SK-N-SH (cell line): ENCODE results near the gene KIF5B. TPM values are rescaled to one million over a fixed set of nuclear protein-coding genes. Genes with fewer than 3 reads are reported as not detected.

Experiments used
- CTCF ChIA-PET: fragments of 300-600, 350-600 bp; formaldehyde crosslinking; extraction: SDS; loops from one replicate; lab custom pipeline; 2021; lab: Yijun Ruan, JAX
- POLR2A ChIA-PET: fragments of 350-600 bp; sonication (Branson Sonifier 250); formaldehyde crosslinking; extraction: SDS; loops from one replicate; lab custom pipeline; 2020; ENCODE audit warnings: antibody characterized with exemption, inconsistent platforms; lab: Yijun Ruan, JAX
- DNase-seq: peaks from one replicate; pipeline ENCODE4 v3.0.0; 2012
- H2AFZ ChIP-seq: fragments of 200-600 bp; sonication (generic); 2 replicates; pipeline ENCODE4 v1.8.1; 2016; ENCODE audit warnings: antibody characterized with exemption, mild to moderate bottlenecking, low read depth
- H3F3A ChIP-seq: fragments of 200-600 bp; sonication (generic); replicated peaks from 2 replicates; pipeline ENCODE3; 2016; ENCODE audit warnings: antibody characterized with exemption, mild to moderate bottlenecking; ENCODE audit not compliant: insufficient read depth
- H3K27ac ChIP-seq, 2 experiments: fragments of 200-500 bp in 1 of 2; fragments of 200-600 bp in 1 of 2; sonication (Bioruptor generic) in 1 of 2; sonication (generic), shearing (Covaris generic) in 1 of 2; 2 replicates each; pipeline versions ENCODE4 v1.5.1 to v1.6.1; 2014 to 2016; ENCODE audit warnings: low read depth in 2 of 2, inconsistent platforms in 1 of 2, low read length in 1 of 2, mild to moderate bottlenecking in 1 of 2, mixed read lengths in 1 of 2
- H3K27me3 ChIP-seq: fragments of 200-600 bp; sonication (generic), shearing (Covaris generic); 2 replicates; pipeline ENCODE4 v1.6.1; 2016; ENCODE audit warnings: mixed run types; ENCODE audit not compliant: insufficient read depth
- H3K36me3 ChIP-seq, 2 experiments: fragments of 200-500 bp in 1 of 2; fragments of 200-600 bp in 1 of 2; sonication (Bioruptor generic) in 1 of 2; sonication (generic) in 1 of 2; replicated peaks in 1 of 2; 2 replicates each; pipeline versions ENCODE3 to v1.5.1; 2014 to 2016; ENCODE audit warnings: low read length in 1 of 2, mild to moderate bottlenecking in 1 of 2; ENCODE audit not compliant: insufficient read depth in 2 of 2, control insufficient read depth in 1 of 2
- H3K4me1 ChIP-seq, 2 experiments: fragments of 200-500 bp in 1 of 2; fragments of 200-600 bp in 1 of 2; sonication (Bioruptor generic) in 1 of 2; sonication (generic), shearing (Covaris generic) in 1 of 2; 2 replicates each; pipeline versions ENCODE4 v1.5.1 to v1.6.1; 2014 to 2016; ENCODE audit warnings: low read depth in 1 of 2, low read length in 1 of 2, mixed run types in 1 of 2; ENCODE audit not compliant: insufficient read depth in 2 of 2, control insufficient read depth in 1 of 2
- H3K4me2 ChIP-seq: fragments of 200-600 bp; sonication (generic), shearing (Covaris generic); 2 replicates; pipeline ENCODE4 v1.6.1; 2017; ENCODE audit warnings: mixed run types
- H3K4me3 ChIP-seq, 2 experiments: fragments of 200-500 bp in 1 of 2; fragments of 200-600 bp in 1 of 2; sonication (Bioruptor generic) in 1 of 2; sonication (generic), shearing (Covaris generic) in 1 of 2; 2 replicates each; pipeline versions ENCODE4 v1.5.1 to v1.8.1; 2014 to 2016; ENCODE audit warnings: low read depth in 2 of 2, inconsistent platforms in 1 of 2, low read length in 1 of 2, mild to moderate bottlenecking in 1 of 2, mixed read lengths in 1 of 2, moderate library complexity in 1 of 2
- H3K79me2 ChIP-seq: fragments of 200-600 bp; sonication (generic); 2 replicates; pipeline ENCODE4 v1.8.1; 2017; ENCODE audit warnings: mild to moderate bottlenecking; ENCODE audit not compliant: insufficient read depth
- H3K9ac ChIP-seq: fragments of 200-600 bp; sonication (generic); 2 replicates; pipeline ENCODE4 v1.6.1; 2017; ENCODE audit warnings: mixed run types
- H3K9me2 ChIP-seq: fragments of 200-600 bp; sonication (generic); 2 replicates; pipeline ENCODE4 v1.6.1; 2017; ENCODE audit warnings: mixed run types
- H3K9me3 ChIP-seq: fragments of 200-600 bp; sonication (generic); 2 replicates; pipeline ENCODE4 v1.6.1; 2017; ENCODE audit warnings: mixed run types, mild to moderate bottlenecking, moderate library complexity
- H4K20me1 ChIP-seq: fragments of 200-600 bp; sonication (generic); 2 replicates; pipeline ENCODE4 v1.6.1; 2017; ENCODE audit warnings: mild to moderate bottlenecking, mixed run types; ENCODE audit not compliant: insufficient read depth
- CHD2 ChIP-seq: fragments of 150-350 bp; IDR thresholded peaks from 2 replicates; pipeline ENCODE4 v1.6.1; 2018; ENCODE audit warnings: low read length; ENCODE audit not compliant: partially characterized antibody
- ELF1 ChIP-seq: IDR thresholded peaks from 2 replicates; pipeline ENCODE4 v1.4.0; 2012
- EP300 ChIP-seq, 2 experiments: IDR thresholded peaks; 2 replicates each; pipeline versions ENCODE4 v1.4.0 to v1.6.1; 2012; ENCODE audit warnings: borderline replicate concordance in 1 of 2, low read depth in 1 of 2, low read length in 1 of 2
- EZH2phosphoT487 ChIP-seq: fragments of 200-600 bp; sonication (generic); IDR thresholded peaks from 2 replicates; pipeline ENCODE4 v1.6.1; 2017; ENCODE audit warnings: low read depth, mixed run types, mild to moderate bottlenecking, antibody characterized with exemption, moderate library complexity, borderline replicate concordance
- FOSL2 ChIP-seq: IDR thresholded peaks from 2 replicates; pipeline ENCODE4 v1.4.0; 2012; ENCODE audit warnings: low read depth, mild to moderate bottlenecking, moderate library complexity, borderline replicate concordance
- FOXJ3 ChIP-seq: sonication (generic); formaldehyde crosslinking; IDR thresholded peaks from 2 replicates; pipeline ENCODE4 v1.5.1; 2020; ENCODE audit warnings: mild to moderate bottlenecking, missing genetic modification reagents
- GABPA ChIP-seq: IDR thresholded peaks from 2 replicates; pipeline ENCODE4 v1.4.0; 2012; ENCODE audit warnings: low read depth, mild to moderate bottlenecking
- JUND ChIP-seq: IDR thresholded peaks from 2 replicates; pipeline ENCODE4 v1.4.0; 2012
- MAX ChIP-seq: IDR thresholded peaks from 2 replicates; pipeline ENCODE4 v1.4.0; 2012; ENCODE audit warnings: low read depth
- MEF2A ChIP-seq: IDR thresholded peaks from 2 replicates; pipeline ENCODE4 v1.4.0; 2012; ENCODE audit warnings: low read depth, borderline replicate concordance
- MXI1 ChIP-seq: IDR thresholded peaks from 2 replicates; pipeline ENCODE4 v1.6.1; 2012; ENCODE audit warnings: mild to moderate bottlenecking, low read depth, low read length, improper control_type of control experiment
- NRF1 ChIP-seq: IDR thresholded peaks from 2 replicates; pipeline ENCODE4 v1.6.1; 2012; ENCODE audit warnings: low read depth, mild to moderate bottlenecking, low read length
- POLR2AphosphoS5 ChIP-seq: IDR thresholded peaks from 2 replicates; pipeline ENCODE4 v1.6.1; 2012; ENCODE audit warnings: low read depth, low read length
- RAD21 ChIP-seq: IDR thresholded peaks from 2 replicates; pipeline ENCODE4 v1.6.1; 2012; ENCODE audit warnings: mild to moderate bottlenecking, low read length
- RFX5 ChIP-seq: IDR thresholded peaks from 2 replicates; pipeline ENCODE4 v1.6.1; 2012; ENCODE audit warnings: mild to moderate bottlenecking, improper control_type of control experiment, low read length
- RXRA ChIP-seq: IDR thresholded peaks from 2 replicates; pipeline ENCODE4 v1.4.0; 2012; ENCODE audit warnings: low read depth, mild to moderate bottlenecking, borderline replicate concordance
- SMC3 ChIP-seq: IDR thresholded peaks from 2 replicates; pipeline ENCODE4 v1.6.1; 2012; ENCODE audit warnings: low read depth, low read length, improper control_type of control experiment
- TCF12 ChIP-seq: IDR thresholded peaks from 2 replicates; pipeline ENCODE4 v1.4.0; 2012
- USF2 ChIP-seq: fragments of 150-350 bp; IDR thresholded peaks from 2 replicates; pipeline ENCODE4 v1.6.1; 2017; ENCODE audit warnings: antibody characterized with exemption, low read length, low read depth, borderline replicate concordance
- YY1 ChIP-seq: IDR thresholded peaks from 2 replicates; pipeline ENCODE4 v1.4.0; 2012; ENCODE audit warnings: low read depth, mild to moderate bottlenecking
- WGBS: methylation state at CpG from one replicate; pipeline ENCODE4 v1.1.6; 2017; ENCODE audit warnings: low lambda C conversion rate; 5-methylcytosine and 5-hydroxymethylcytosine counted together
- polyA plus RNA-seq, 3 experiments: library from polyadenylated mRNA; depleted of rRNA; stranded (reverse); fragments of >200 nt; gene quantifications; 2 replicates each; pipeline ENCODE4 v1.2.3, GENCODE V29; 2012
- TF ChIP-seq, protein P1 (sequence below): IDR thresholded peaks from 2 replicates; pipeline ENCODE4 v1.4.0; 2012; ENCODE audit warnings: low read depth, borderline replicate concordance
- TF ChIP-seq, protein P2 (sequence below): IDR thresholded peaks from 2 replicates; pipeline ENCODE4 v1.4.0; 2012; ENCODE audit warnings: low read depth, borderline replicate concordance
- TF ChIP-seq, protein P3 (sequence below): fragments of 200-600 bp; sonication (generic); IDR thresholded peaks from 2 replicates; pipeline ENCODE4 v1.6.1; 2017; ENCODE audit warnings: antibody characterized with exemption, mild to moderate bottlenecking, moderate library complexity

Gene KIF5B
- polyA plus RNA-seq, 1 of the 3 experiments (the other 2 are of a cell fraction) = 15.7 TPM

DNA sequence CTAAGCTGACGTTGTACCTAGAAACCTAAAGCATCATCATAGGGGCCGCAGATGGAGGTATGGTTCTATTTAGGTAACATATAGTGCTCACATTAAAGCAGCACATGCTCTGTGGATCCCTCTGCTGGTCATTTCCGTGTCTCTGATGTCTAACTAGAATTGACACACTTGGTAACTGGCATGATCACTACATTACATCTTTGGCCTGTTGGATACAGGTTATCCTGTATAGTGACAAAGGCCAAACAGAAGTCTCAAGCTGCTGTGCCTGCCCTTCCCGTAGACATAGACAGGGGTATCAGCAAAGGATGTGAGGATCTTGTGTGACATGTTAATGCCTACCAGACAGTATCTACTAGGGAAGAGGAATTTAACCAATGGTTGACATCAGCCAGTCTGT is 51.2 kb downstream of the KIF5B start:
- no peaks in the 10 kb centered on the region for H3K9me2 ChIP-seq
- 64% methylated on average over 4 of the region's 4 CpGs for WGBS
- peaks cover 0 to 9% of the 10 kb centered on the region in 2 experiments; a peak in 1 of 4 replicates for H3K4me1 ChIP-seq
- peaks cover 21 to 35% of the 10 kb centered on the region in 2 experiments for H3K36me3 ChIP-seq
- H4K20me1 ChIP-seq = no peaks in the 10 kb centered on the region
- no peaks in the 10 kb centered on the region for H3K27me3 ChIP-seq
- H3F3A ChIP-seq = peaks cover 18% of the 10 kb centered on the region
- no peak overlapping the region for H3K4me2 ChIP-seq
- no peak overlapping the region for H3K4me3 ChIP-seq
- peaks cover 9% of the 10 kb centered on the region for H3K79me2 ChIP-seq
- no peak overlapping the region for H3K9ac ChIP-seq
- POLR2A ChIA-PET = no interaction called here
- no peaks in the 10 kb centered on the region for H3K9me3 ChIP-seq
- peak; percentile 38 for DNase-seq
- CTCF ChIA-PET = interaction anchor here (0.5 to 4.0 kb wide), 13 partner anchors 13 to 1295 kb away, joined by 3 to 22 read pairs (median 4); no protein-coding TSS in a partner anchor
- TF ChIP-seq, protein P1, sequence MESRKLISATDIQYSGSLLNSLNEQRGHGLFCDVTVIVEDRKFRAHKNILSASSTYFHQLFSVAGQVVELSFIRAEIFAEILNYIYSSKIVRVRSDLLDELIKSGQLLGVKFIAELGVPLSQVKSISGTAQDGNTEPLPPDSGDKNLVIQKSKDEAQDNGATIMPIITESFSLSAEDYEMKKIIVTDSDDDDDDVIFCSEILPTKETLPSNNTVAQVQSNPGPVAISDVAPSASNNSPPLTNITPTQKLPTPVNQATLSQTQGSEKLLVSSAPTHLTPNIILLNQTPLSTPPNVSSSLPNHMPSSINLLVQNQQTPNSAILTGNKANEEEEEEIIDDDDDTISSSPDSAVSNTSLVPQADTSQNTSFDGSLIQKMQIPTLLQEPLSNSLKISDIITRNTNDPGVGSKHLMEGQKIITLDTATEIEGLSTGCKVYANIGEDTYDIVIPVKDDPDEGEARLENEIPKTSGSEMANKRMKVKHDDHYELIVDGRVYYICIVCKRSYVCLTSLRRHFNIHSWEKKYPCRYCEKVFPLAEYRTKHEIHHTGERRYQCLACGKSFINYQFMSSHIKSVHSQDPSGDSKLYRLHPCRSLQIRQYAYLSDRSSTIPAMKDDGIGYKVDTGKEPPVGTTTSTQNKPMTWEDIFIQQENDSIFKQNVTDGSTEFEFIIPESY = no peak
- no peak for TF ChIP-seq ELF1
- no peak for TF ChIP-seq CHD2
- TF ChIP-seq FOSL2 = no peak
- no peak; the same call in 1 of the 2 replicates for TF ChIP-seq POLR2AphosphoS5
- 0 out of 2 replicates have a peak, but pooled peaks have one; percentile 24 for TF ChIP-seq MXI1
- no peak for TF ChIP-seq MAX
- TF ChIP-seq GABPA = no peak
- TF ChIP-seq JUND = no peak
- no peak for TF ChIP-seq NRF1
- TF ChIP-seq SMC3 = peak; percentile 61
- no peak for TF ChIP-seq RFX5
- no peak for TF ChIP-seq EZH2phosphoT487
- TF ChIP-seq RAD21 = peak; percentile 59
- no peak for TF ChIP-seq EP300 (IDR thresholded peaks at IDR 0.05; ENCODE audit: borderline replicate concordance in 1 of 2, low read depth in 1 of 2, low read length in 1 of 2)
- TF ChIP-seq RXRA = no peak
- no peak for TF ChIP-seq YY1
- no peak for TF ChIP-seq TCF12
- TF ChIP-seq, protein P2, sequence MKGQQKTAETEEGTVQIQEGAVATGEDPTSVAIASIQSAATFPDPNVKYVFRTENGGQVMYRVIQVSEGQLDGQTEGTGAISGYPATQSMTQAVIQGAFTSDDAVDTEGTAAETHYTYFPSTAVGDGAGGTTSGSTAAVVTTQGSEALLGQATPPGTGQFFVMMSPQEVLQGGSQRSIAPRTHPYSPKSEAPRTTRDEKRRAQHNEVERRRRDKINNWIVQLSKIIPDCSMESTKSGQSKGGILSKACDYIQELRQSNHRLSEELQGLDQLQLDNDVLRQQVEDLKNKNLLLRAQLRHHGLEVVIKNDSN = no peak
- TF ChIP-seq USF2 = no peak
- TF ChIP-seq, protein P3, sequence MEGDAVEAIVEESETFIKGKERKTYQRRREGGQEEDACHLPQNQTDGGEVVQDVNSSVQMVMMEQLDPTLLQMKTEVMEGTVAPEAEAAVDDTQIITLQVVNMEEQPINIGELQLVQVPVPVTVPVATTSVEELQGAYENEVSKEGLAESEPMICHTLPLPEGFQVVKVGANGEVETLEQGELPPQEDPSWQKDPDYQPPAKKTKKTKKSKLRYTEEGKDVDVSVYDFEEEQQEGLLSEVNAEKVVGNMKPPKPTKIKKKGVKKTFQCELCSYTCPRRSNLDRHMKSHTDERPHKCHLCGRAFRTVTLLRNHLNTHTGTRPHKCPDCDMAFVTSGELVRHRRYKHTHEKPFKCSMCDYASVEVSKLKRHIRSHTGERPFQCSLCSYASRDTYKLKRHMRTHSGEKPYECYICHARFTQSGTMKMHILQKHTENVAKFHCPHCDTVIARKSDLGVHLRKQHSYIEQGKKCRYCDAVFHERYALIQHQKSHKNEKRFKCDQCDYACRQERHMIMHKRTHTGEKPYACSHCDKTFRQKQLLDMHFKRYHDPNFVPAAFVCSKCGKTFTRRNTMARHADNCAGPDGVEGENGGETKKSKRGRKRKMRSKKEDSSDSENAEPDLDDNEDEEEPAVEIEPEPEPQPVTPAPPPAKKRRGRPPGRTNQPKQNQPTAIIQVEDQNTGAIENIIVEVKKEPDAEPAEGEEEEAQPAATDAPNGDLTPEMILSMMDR = peak; percentile 64
- no peak for TF ChIP-seq FOXJ3 (CRISPR knock-in tag)
- no peak for TF ChIP-seq MEF2A
- no peak overlapping the region for H2AFZ ChIP-seq
- no peak overlapping the region for H3K27ac ChIP-seq
